ENCODE data around the gene ESRRA. TPM values are rescaled to one million over a fixed set of nuclear protein-coding genes. Genes with fewer than 3 reads are reported as not detected.
A peak's percentile ranks its signal among the peaks of the same experiment; 100 is the strongest.

Gene ESRRA
- total RNA-seq, 1 donor from 2014 or later, result 53.6 TPM

GRCh38 chr11:64324692-64325469 lies 19.6 kb downstream of the ESRRA start:
- DNase-seq (ENCODE audit: low spot score) (no peak), ATAC-seq (no peak)

GRCh38 chr11:64327375-64327774 lies 22.1 kb downstream of the ESRRA start:
- no peak for ATAC-seq

GRCh38 chr11:64327993-64328392 lies 22.7 kb downstream of the ESRRA start:
- DNase-seq (ENCODE audit: low spot score), result no peak
- ATAC-seq, result no peak

More at GRCh38 chr11:64327375-64327774, 22.1 kb downstream of the ESRRA start:
- DNase-seq (ENCODE audit: low spot score), result no peak

- ATAC-seq (no peak), DNase-seq (ENCODE audit: low spot score) (no peak)
Measured at GRCh38 chr11:64330888-64331287, 25.6 kb downstream of the ESRRA start.

- ATAC-seq (peak; percentile 67), DNase-seq (ENCODE audit: low spot score) (no peak)
Measured at GRCh38 chr11:64331569-64332371, 26.4 kb downstream of the ESRRA start.

- ATAC-seq, result no peak
- no peak for DNase-seq (ENCODE audit: low spot score)
Measured at GRCh38 chr11:64333556-64333955, 28.2 kb downstream of the ESRRA start.

GRCh38 chr11:64334764-64335735 lies 29.7 kb downstream of the ESRRA start:
- ATAC-seq, result no peak
- DNase-seq (ENCODE audit: low spot score), result no peak

GRCh38 chr11:64337538-64338249 lies 32.4 kb downstream of the ESRRA start:
- DNase-seq (ENCODE audit: low spot score), result no peak
- no peak for ATAC-seq

GRCh38 chr11:64338716-64339115 lies 33.4 kb downstream of the ESRRA start:
- ATAC-seq (no peak), DNase-seq (ENCODE audit: low spot score) (no peak)

GRCh38 chr11:64339286-64339685 lies 34.0 kb downstream of the ESRRA start:
- no peak for DNase-seq (ENCODE audit: low spot score)
- ATAC-seq, result no peak

- no peak for DNase-seq (ENCODE audit: low spot score)
- no peak for ATAC-seq
Measured at GRCh38 chr11:64339754-64340408, 34.6 kb downstream of the ESRRA start, which contains the start of gene CCDC88B. Gene CCDC88B (plus strand): TSS chr11:64340204. CDS start chr11:64340267, 63 bp downstream.

- DNase-seq (ENCODE audit: low spot score), result no peak
Measured at GRCh38 chr11:64340671-64341335, 35.5 kb downstream of the ESRRA start.

GRCh38 chr11:64341429-64341828 lies 36.1 kb downstream of the ESRRA start:
- ATAC-seq, result no peak
- DNase-seq (ENCODE audit: low spot score), result no peak

More at GRCh38 chr11:64340671-64341335, 35.5 kb downstream of the ESRRA start:
- no peak for ATAC-seq

GRCh38 chr11:64341851-64342791 lies 36.8 kb downstream of the ESRRA start:
- ATAC-seq (peak; percentile 96), DNase-seq (ENCODE audit: low spot score) (peak; percentile 91)

- DNase-seq (ENCODE audit: low spot score) (no peak), ATAC-seq (peak; percentile 42)
Measured at GRCh38 chr11:64342869-64343745, 37.8 kb downstream of the ESRRA start.

- ATAC-seq, result peak; percentile 21
- DNase-seq (ENCODE audit: low spot score), result no peak
Measured at GRCh38 chr11:64343767-64344559, 38.6 kb downstream of the ESRRA start.

All from left lobe of liver (tissue), 2 donors.